ENCODE results near the gene KIF16B.
"Not testable (repeated sequence)": the region's sequence is repeated elsewhere in the genome, so short reads cannot be mapped to it uniquely, and the experiment has no call there.

Gene KIF16B

DNA sequence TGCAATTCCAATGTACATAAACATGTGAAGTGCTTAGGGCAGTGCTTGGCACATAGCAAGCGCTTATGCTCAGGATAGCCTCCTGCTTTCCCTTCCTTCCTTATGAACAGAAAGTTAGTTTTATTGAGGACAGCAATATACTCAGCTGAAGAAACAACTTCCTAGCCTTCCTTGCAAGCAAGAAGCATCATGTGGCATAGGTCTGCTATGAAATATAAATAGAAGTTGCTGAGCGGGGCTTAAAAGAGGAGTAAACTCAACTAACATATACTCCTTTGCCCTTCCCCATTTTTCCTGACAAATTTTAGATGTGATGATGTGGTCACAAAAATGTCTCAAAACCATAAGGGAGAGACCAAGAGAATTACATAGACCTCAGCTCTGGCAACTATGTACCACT lies 98.9 kb downstream of the KIF16B start:
- no peak for DNase-seq

DNA sequence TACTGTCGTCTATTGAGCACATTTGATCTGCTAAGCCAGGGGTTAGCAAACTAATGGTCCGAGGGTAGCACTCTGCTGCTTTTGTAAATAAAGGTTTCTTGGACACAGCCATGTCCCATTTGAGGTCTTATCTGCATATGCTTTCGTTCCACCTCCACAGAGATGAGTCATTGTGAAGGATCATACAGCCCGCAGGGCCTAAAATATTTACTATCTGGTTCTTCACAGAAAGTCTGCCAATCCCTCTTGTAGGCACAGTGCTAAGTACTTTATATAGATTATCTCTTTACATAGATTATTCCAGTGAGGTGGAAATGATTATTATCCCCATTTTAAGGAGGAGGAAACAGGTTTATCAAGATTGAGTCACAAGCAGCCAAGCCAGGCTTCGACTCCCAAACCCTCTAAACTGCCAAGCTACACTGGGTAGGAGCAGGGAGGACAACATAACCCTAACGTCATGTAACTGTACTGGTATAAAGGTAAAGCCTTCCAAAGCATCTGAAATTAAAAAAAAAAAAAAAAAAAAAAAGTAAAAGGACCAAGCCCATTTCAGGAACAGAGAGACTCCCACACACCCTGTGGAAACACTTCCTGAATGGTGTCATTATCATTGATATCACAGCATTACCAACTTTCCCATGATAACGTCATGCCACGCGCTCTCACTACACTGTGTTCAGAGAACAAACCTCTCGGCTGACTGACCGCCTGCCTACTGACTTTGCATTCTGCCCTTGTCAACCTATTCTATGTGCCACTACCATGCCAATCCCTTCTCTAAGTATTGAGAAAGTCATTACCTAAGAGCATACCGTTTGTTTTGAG lies 101.0 kb downstream of the KIF16B start:
- DNase-seq = no peak

DNA sequence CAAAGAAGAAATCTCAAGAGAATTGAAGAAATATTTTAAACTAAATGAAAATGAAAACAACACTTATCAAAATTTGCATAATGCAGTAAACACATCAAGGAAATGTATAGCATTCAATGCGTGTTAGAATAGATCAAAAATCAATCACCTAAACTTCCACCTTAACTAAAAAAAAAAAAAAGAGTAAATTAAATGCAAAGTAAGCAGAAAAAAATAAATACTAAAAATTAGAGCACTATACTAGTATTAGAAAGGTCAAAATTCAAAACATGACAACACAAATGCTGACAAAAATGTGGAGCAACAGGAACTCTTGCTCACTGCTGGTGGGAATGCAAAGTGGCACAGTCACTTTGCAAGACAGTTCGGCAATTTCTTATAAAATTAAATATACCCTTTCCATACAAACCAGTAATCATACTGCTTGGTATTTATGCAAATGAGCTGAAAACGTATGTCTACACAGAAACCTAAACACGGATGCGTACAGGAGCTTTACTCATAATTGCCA lies 103.8 kb downstream of the KIF16B start:
- no peak for DNase-seq

DNA sequence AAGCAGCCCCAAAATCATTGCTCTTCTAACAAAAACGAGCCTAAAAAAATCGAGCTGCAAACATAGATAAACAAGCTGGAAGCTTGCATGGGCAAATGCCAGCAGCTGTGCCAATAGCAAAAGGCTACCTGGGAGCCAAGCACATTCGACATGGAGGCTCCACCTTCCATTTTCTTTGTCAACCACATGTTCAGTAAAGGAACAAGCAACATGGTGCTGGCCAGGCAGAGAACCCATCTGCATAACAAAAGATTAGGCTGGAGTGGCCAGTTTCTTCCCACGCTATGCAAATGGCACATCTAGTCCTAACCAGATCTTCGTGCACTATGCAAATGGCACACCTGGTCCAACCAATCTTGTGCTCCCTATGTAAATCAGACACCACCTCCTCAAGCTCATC lies 110.5 kb downstream of the KIF16B start:
- DNase-seq = no peak

DNA sequence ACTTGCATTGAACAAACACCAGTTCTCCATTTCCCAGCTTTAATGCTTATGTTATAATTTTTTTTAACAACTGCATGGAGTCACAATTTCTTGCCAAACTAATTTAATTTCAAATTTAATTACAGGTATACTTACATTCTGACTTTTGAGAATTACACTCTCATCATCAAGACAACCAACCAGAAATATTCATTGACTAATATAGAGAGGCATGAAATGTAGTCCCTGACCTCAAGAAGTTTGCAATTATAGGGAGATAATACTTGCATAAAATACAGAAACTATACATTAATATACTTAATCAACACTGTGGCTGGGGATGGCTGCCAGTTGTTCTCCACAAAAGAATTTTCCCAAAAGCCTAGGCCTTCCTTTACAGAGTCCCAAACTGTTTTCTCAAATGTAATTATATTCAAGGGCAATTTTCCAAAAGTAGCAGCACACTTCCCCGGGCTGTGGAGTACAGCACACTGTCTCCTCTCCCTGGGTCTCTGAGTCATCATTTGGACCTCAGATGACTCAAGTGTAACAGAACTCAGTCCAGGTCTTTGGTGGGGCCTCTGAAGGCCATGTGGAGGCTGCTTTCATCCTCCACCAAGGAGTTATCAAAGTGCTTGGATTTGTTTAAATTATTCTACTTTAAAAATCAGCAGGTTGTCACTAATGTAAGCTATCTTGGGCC lies 114.1 kb downstream of the KIF16B start:
- DNase-seq = no peak

DNA sequence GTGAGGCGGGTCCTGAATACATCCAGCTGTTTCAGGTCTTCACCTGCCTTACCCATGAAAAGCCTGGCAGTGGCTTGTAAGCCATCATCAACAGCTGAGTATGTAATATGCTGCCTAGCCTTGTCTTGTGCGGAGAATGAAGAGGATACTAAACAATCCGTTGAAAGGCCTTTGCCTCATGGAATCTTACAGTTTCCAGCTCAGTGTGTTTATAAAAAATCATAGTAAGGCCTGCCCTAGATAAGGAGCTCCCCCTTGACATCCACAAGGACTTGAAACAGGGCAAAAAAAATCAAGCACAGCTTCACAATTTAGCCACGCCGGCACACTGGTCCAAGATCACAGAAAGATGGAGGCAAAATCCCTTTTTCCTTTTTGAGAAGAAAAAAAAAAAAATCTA lies 115.7 kb downstream of the KIF16B start:
- DNase-seq = no peak

DNA sequence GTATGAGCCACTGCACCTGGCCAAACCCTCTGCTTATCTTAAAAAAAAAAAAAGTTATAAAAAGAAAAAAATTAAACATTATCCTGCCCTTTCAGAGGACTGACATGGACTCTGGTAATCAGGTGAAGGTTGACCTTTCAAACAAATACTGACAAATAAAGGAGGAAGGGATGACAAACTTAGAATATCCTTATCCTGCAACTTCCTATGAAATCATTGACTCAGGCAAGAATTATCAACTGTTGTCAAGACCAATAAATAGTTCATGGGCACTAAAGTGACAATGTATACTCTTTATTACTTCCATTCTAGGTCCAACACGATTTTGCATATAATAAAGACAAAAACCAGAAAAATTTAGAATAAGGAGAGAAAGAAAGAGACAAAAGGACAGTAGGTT lies 117.9 kb downstream of the KIF16B start:
- DNase-seq = no peak

DNA sequence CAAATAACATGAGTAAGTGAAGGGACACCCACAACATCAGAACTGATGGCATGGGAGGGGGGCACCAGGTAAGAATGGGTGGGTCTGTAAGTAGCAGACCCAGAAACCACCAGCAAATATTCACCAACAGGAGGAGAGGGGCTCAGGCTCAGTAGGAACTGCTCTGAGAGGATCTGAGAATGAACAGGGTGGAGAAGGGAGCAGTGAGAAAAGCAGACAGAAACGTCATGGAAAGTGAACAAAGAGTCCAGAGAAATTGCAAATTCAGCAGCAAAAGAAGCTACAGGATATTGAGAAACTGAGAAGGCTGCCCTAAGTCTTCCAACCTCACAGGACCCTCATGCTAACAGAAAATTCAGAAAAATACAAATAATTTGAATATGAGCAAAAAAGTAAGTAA lies 121.3 kb downstream of the KIF16B start:
- no peak for DNase-seq

DNA sequence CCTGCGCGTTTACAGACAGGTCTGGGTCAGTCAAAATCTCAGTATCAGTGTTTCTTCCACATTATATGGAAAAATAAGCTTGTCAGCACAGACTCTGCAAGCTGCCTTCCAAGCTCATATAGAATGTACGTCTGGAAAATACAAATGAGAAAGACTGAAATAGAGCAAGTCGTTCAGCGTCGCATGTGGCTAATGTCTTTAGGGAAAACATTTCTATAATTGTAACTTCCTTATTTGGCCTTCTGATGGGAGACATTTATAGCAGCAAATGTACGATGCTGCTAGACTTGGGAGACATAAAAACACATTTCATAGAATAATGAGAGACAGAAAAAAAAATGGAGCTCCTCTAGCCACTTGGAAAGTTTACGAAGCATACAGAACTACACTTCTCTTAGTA lies 122.2 kb downstream of the KIF16B start:
- DNase-seq = no peak

DNA sequence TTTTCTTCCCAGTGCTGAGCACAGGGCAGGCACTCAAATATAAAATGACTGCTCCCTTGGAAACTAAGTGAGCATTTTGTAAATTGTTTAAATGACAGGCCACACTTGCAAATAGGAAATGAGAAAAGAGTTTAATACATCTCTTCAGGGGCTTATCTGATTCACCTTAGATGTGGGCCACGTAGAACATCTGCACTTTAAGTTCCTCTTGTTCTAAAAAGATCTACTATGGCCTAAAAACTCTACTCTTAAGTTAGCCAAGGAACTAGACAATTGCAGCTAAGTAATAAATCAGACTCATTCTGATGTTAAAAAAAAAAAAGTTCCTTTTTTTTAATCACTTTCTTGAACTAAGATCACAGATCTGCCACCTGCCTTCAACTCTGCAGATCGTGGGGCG lies 126.3 kb downstream of the KIF16B start:
- DNase-seq = no peak

DNA sequence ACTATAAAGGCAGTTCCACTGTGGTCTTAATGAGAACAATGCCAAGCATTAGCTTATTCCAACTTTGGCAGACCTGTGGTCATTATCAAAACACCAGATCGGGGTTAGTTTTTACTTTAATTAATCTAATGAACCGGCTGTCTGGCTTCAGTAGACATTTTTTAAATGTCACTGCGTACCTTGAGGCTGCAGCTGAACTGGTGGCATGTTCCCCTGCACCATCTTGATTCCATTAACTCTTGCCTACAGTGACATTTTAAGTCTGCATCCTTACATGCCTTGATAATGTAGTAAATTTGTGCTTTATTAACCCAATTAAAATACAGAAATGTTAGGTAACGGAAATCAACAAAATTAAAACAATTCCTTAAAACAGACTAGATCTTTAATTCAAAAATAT lies 127.0 kb downstream of the KIF16B start:
- no peak for DNase-seq

DNA sequence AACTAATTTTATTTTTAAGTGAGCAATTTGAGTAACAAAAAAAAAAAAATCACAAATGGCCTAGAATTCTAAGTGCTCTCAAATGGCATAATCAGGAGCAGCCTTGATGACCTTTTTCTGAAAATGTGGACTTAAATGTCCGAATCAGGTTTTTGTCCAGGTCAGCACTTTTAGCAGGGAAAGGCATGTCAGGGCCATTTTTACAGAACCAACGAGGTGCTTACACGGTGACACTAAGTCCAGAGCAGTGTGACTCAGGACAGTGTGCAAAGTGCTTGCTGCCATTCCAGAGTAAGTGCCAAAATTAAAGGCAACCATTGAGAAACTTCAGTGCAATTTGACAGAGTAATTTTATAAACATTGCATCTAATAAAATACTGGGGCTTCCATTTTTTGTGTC lies 127.8 kb downstream of the KIF16B start:
- no peak for DNase-seq

DNA sequence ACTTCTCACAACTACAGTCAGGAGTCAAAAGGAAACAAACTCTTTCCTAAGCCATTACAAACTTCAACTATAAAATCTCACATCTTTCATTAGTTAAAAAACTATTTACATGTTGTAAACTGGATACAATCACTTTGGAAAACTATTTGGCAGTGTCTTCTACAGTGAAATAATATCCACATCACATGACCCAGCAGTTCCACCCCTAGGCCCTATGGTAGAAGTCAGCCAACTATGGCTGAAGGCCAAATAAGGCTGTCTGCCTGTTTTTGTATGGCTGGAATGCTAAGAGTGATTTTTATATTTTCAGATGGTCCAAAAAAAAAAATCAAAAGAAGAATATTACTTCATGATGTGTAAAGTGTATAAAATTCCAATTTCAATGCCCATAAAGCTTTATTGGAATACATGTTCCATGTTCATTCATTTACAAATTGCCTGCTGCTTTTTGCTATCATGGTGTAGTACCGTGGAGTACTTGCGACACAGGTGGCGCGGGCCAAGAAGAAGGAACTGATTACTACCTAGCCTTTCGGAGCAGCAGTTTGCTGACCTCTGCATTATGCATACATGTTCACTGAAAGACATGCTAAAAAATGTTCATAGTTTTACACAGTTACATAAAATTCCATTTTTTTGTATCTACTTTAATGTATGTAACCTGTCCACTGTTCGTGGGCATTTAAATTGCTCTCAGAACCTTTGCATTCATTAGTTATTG lies 129.0 kb downstream of the KIF16B start:
- DNase-seq = no peak

DNA sequence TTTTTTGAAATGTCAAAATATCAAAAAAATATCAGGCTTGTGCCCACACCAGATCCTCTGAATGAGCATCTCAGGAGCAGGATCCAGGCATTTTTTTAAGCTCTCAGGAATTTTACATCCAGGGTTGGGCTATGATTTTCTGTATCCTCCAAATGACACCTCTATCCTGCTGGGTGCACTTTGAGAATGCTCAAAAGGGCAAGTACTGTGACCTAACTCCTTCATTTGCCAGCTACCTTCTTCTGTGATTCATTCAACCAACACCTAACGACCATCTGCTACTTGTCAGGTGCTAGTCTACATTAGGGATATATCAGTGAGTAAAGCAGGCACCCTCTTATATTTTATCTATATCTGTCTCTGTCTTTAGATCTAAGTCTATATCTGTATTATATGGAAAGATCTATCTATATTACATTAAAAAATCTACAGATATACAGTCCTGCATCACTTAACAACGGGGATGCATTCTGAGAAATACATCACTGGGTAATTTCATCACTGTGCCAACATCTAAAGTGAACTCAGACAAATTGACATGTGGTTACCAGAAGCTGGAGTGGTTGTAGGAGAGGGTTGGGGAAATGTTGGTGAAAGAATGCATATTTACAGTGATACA lies 131.6 kb downstream of the KIF16B start:
- DNase-seq = no peak

DNA sequence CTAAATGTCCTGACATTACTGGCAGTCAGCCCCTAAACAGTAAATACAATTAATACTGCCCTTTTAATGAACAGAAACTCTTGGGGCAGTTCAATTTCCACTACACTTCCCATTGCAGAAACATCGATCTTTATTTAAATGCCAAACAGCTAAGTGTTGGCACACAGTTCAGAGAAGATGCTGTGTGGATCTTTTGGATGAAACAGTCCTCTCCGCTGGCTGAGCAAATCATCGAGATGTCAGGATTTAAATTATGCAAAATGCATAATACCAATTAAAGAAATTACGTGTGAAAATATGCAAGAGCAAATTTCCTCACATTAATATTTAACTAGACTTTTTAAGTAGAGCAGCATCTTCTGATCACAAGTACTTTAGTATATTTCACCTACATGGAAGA lies 132.6 kb downstream of the KIF16B start:
- DNase-seq = no peak

DNA sequence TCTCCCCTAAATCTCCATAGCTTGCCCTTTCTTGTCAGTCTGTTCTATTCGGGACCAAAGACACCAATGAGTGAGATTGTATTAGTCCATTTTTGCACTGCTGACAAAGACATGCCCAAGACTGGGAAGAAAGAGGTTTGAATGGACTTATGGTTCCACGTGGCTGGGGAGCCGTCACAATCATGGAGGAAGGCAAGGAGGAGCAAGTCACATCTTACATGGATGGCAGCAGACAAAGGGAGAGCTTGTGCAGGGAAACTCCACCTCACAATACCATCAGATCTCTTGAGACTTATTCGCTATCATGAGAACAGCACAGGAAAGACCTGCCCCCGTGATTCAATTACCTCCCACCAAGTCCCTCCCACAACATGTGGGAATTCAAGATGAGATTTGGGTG lies 133.7 kb downstream of the KIF16B start:
- not testable (repeated sequence) for DNase-seq

DNA sequence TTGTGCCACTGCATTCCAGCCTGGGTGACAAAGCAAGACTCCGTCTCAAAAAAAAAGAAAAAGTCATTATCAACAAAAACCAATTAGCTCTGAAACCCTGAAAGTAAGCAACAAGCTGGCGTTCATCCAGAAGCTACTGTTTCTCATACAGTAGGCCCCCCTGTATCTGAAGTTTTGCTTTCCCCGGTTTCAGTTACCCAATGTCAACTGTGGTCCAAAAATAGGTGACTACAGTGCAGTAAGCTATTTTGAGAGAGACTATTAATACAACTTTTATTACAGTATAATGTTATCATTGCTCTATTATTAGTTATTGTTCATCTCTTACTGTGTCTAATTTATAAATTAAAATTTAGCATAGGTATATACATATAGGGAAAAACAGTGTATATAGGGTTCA lies 135.1 kb downstream of the KIF16B start:
- no peak for DNase-seq

DNA sequence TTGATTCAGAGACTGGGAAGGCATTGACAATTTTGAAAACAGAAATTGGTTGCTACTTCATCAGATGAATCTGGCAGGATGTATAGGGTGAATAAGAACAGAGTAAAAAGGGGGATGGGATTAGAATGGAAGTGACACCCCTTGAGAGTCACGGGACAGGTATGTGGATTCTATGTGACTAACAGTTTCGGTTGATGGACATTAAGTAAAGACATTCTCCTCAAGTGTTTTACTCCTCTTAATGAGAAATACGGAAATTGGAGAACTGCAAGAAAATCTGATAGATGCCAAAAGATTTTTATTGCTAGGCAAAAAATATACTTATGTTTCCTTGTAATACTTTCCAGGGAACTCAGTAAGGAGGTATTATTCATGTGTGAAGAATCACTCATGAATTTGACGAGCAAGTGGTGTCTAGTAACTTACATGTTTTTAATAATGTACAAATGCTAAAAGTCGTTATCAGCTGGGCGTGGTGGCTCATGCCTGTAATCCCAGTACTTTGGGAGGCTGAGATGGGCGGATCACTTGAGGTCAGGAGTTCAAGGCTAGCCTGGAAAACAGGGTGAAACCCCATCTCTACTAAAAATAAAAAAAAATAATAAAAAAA lies 135.8 kb downstream of the KIF16B start:
- DNase-seq = no peak

DNA sequence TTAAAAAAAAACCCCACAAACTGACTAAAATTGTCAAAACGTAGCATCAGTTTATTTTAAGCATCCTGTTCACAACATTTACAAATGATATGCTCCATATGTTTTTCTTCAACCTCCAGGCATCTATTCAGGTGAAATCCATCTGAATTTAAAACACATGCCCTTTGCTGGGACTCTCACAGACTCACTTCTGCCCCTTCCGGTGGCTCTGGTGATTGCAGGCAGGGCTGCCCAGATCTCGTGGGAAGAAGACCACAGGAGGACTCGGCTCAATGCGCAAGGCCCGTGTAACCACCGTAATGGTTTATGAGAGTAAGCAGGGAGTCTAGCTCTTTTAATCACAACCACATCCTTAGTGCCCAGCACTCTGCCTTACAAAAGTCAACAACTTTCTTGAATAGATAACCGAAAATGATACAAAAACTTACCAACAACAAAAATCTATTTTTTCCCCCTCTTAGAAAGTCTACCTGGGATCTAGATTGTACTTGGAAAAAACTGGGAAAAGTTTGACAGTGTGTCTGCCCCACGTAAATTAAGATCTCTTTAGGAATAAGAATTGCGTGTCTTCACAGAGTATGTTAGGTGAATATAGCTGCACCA lies 139.1 kb downstream of the KIF16B start:
- no peak for DNase-seq

DNA sequence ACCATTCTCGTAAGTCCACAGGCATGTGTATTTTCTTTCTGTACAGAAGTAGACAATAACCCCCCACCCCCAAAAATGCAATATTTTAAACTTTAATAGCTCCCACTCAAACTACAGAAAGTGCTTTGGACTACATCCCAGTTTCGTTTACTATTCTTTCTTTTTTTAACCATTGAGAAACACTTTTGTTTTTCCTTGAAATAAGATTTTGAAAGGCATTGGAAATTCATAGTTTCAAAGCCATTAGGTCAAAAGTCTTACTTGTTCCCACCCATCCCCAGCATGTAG lies 140.0 kb downstream of the KIF16B start:
- DNase-seq = no peak

DNA sequence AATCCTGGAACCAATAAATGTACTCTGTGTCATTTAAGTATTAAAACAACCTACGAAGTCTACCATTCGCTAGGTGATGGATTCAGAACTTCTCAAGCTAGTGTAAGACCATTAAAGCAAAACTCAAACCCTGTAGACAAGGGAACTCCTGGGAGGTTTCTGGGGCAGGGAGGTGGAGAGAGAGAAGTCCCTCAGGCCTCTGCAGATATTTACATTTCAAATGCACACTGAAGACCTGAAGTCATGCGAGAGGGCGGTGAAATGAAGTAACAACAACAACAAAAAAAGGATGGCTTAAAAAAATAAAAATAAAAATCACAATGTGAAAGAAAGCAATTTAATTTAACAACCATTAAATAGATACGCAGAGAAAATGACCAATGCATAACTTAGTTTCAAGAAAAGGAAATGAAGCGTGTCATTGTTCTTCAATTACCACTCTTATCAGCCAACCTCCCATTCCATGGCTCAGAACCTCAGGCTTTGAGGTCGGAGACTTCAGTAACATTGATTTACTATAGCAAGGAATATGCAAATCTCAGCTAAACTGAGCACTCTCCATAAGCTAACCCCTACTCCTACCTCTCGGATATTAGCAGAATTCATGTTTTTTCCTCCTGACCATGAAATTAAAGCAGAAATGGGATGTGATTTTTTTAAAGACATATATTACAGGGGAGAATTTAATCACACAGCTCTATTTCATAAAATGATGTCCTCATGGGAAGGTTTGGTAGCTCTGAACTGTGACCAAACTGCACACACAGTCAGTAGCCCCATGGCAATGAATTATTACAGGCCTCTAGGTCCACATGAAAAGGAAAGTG lies 140.6 kb downstream of the KIF16B start:
- DNase-seq = no peak

DNA sequence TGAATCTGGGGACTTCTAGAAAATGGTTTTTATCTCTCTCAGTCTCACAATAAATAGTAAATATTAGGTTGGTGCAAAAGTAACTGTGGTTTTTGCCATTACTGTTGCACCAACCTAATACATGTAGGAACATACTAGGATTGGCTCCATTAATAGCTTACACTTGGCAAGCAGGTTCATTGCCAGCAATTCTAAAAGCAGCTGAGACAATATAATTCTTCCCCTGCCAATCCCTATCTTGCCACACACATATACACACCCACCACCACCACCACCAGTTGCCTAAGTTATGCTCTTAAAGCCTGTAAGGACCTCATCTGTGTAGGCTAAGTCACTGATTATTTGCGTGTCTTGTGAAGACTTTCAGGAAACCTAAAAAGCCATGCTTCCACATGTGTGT lies 145.1 kb downstream of the KIF16B start:
- no peak for DNase-seq
